Right ventricle myocardium inferior (tissue), 1 donor: ENCODE results near the gene CLPTM1L. TPM values are rescaled to one million over a fixed set of nuclear protein-coding genes. Genes with fewer than 3 reads are reported as not detected.

Experiments used
- ATAC-seq: fragments of 200-7000 bp; cut with Tn5 transposase; one replicate; pipeline ENCODE4 v1.9.1; 2020; ENCODE audit warnings: mild to moderate bottlenecking, moderate library complexity
- DNase-seq: peaks from one replicate; pipeline ENCODE4 v3.0.0; 2021; ENCODE audit errors: missing footprints
- intact Hi-C: fragments of 100-400 bp; cut with DNase I; formaldehyde crosslinking; loops from one replicate; pipeline ENCODE4 v1.11.0; 2022
- long read RNA-seq: library from polyadenylated mRNA; unstranded; transcript quantifications from one replicate; pipeline ENCODE4 v2.0.0, GENCODE V29; 2021
- total RNA-seq: library from RNA; stranded (reverse); fragmentation: NEBNext Ultra II Directional; extraction: Animal tissue kit (Norgen Biotek cat#: 25700); gene quantifications from one replicate; pipeline ENCODE4 v1.2.1, GENCODE V29; 2021
- donor health status: DM: no; HTN: yes; CAD: no; lungs with severe emphysema.

CLPTM1L gene
- 33.3 TPM for total RNA-seq
- long read RNA-seq, transcript CLPTM1L-201 (17 exons, 2,500 nt) = major isoform, 68 of 82 reads
- long read RNA-seq, partial matches to known transcripts = 5 of 82 reads
- long read RNA-seq, other reads (novel, unspliced or antisense) = 8 of 82 reads

- ATAC-seq (peak; percentile 97), DNase-seq (peak; percentile 95)
- intact Hi-C loops = loop anchor here (10.0 kb wide), 1 partner anchor 350 kb away; no protein-coding TSS in a partner anchor
Measured at GRCh38 chr5:1344975-1345838, at the start of gene CLPTM1L. TSS of gene CLPTM1L (minus strand) at chr5:1345099. CDS start at chr5:1344841, 258 bp downstream.

GRCh38 chr5:1393571-1394501 lies 48.9 kb upstream of the CLPTM1L start:
- DNase-seq (peak; percentile 27), ATAC-seq (no peak)
- intact Hi-C loops = no loop called here

- DNase-seq (peak; percentile 68), ATAC-seq (no peak)
- intact Hi-C loops = no loop called here
Measured at GRCh38 chr5:1392801-1393565, 48.1 kb upstream of the CLPTM1L start.

- intact Hi-C loops = no loop called here
- DNase-seq (peak; percentile 37), ATAC-seq (no peak)
Measured at GRCh38 chr5:1392261-1392660, 47.4 kb upstream of the CLPTM1L start.

GRCh38 chr5:1391691-1392090 lies 46.8 kb upstream of the CLPTM1L start:
- ATAC-seq = no peak
- intact Hi-C loops = no loop called here
- no peak for DNase-seq

- intact Hi-C loops = no loop called here
- ATAC-seq (no peak), DNase-seq (peak; percentile 59)
Measured at GRCh38 chr5:1390861-1391600, 46.1 kb upstream of the CLPTM1L start.

GRCh38 chr5:1390333-1390732 lies 45.4 kb upstream of the CLPTM1L start:
- intact Hi-C loops = no loop called here
- ATAC-seq (no peak), DNase-seq (no peak)

GRCh38 chr5:1388383-1388967 lies 43.6 kb upstream of the CLPTM1L start:
- intact Hi-C loops = no loop called here
- no peak for ATAC-seq
- DNase-seq = no peak

- DNase-seq = no peak
- intact Hi-C loops = no loop called here
- ATAC-seq = no peak
Measured at GRCh38 chr5:1387876-1388275, 43.0 kb upstream of the CLPTM1L start.

GRCh38 chr5:1387059-1387755 lies 42.3 kb upstream of the CLPTM1L start:
- intact Hi-C loops = no loop called here

GRCh38 chr5:1386274-1386717 lies 41.4 kb upstream of the CLPTM1L start:
- DNase-seq = no peak
- intact Hi-C loops = no loop called here
- ATAC-seq = peak; percentile 60

More at GRCh38 chr5:1387059-1387755, 42.3 kb upstream of the CLPTM1L start:
- ATAC-seq (no peak), DNase-seq (no peak)

GRCh38 chr5:1385395-1386273 lies 40.7 kb upstream of the CLPTM1L start:
- DNase-seq = peak; percentile 94
- peak; percentile 95 for ATAC-seq
- intact Hi-C loops = no loop called here

- intact Hi-C loops = no loop called here
- no peak for ATAC-seq
- no peak for DNase-seq
Measured at GRCh38 chr5:1384521-1384920, 39.6 kb upstream of the CLPTM1L start.

- intact Hi-C loops = no loop called here
- DNase-seq = no peak
- ATAC-seq = peak; percentile 38
Measured at GRCh38 chr5:1383886-1384401, 39.0 kb upstream of the CLPTM1L start.

GRCh38 chr5:1383344-1383743 lies 38.4 kb upstream of the CLPTM1L start:
- DNase-seq (no peak), ATAC-seq (no peak)
- intact Hi-C loops = no loop called here

- intact Hi-C loops = no loop called here
- ATAC-seq (no peak), DNase-seq (no peak)
Measured at GRCh38 chr5:1382248-1382700, 37.4 kb upstream of the CLPTM1L start.
